HG02571 (cell line): ENCODE measurements around the gene GRAMD1B.

Source experiments
- ATAC-seq: cut with Tn5 transposase; IDR thresholded peaks from one replicate; pipeline ENCODE4 v1.9.1; 2021; ENCODE audit warnings: mild to moderate bottlenecking, moderate library complexity; ENCODE audit not compliant: unreplicated experiment

Gene GRAMD1B

DNA sequence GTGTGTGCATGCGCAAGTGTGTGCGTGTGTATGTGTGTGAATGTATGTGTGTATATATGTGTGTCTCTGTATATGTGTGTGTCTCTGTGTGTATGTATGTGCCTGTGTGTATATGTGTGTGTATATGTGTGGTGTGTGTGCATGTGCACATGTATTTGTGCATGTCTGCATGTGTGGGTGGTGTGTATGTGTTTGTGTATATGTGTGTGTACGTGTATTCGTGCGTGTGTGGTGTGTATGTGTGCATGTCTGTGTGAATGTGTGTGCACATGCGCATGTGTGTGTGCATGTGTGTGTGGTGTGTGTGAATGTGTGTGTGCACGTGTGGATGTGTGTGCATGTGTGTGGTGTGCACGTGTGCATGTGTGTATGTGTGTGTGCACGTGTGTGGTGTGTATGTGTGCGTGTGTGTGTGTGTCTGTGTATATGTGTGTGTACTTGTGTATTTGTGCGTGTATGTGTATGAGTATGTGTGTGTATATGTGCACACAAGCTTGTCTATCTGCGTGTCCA is 153.0 kb downstream of the GRAMD1B start:
- no peak for ATAC-seq

DNA sequence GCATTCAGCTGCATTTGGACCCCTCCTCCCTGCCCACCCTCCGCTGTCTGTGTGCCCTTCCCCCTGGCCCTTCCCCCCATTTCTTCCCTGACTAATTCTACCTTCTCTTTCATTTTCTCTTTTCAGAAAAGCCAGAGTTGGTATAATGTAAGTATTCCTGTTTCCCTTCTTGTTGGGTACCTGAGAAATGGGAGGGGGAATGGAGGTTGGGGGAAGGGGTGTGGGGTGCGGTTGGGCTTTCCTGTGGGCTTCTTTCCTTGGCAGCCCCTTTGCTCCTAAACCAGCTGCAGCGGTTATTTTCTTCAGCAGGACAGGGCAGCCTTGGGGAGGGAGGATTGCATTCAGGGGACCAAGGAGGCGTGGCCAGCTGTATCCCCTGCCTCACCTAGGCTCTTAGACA is 154.1 kb downstream of the GRAMD1B start:
- no peak for ATAC-seq

DNA sequence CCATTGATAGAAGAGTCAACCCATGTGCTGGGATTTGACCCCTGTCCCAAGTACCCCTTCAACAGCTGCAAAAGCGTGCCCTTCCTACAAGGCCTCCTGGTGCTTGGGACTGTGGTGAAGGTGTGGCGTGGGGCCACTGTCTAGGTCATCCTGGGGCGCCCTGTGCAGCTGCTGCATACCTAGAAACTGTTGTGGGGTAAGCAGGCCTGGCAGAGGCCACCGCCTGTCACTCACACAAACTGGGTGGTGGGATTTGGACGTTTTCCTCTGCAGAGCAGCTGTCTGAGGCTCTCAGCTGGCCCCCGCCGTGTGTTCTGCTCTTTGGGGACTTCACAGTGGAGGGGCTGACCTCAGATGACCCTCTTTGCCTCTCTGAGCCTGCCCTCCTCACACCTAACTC is 154.7 kb downstream of the GRAMD1B start:
- no peak for ATAC-seq

DNA sequence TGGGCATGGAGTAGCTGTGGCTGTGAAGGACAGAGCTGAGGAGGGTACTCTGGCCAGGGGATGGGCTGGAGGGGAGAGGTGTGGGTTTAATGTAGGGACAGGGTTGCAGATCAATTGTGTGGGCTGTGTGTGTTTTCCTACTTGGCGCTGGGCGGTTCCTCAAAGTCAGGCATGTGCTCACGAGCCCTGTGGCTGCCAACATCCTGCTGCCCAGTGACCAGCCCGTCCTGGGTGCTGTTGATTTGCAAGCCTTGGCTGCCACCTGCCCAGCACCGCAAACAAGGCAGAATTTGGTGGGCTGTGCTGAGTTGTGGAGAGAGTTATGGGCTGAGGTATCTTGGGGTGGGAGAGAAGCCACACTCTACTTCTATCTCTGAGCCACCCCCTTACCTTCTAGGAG is 155.1 kb downstream of the GRAMD1B start:
- no peak for ATAC-seq

DNA sequence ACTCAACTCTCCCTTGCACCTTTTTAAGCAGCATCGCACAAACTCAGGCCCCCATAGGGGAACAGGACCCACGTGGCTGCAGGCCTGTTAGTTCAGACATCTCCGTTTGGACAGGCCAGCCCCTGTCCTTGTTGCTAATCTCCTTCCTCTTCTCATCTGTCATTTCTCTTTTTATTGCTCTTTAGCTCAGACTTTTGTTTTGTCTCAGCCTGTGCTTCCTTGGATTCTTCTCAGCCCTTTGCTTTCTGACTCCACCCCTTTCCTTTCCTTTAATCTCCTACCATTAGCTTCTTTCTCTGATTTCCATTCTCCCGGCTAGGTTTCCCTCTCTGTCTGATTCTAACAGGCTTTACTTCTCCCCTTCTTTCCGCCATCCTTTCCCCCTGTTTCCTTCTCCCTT is 155.6 kb downstream of the GRAMD1B start:
- ATAC-seq: no peak

DNA sequence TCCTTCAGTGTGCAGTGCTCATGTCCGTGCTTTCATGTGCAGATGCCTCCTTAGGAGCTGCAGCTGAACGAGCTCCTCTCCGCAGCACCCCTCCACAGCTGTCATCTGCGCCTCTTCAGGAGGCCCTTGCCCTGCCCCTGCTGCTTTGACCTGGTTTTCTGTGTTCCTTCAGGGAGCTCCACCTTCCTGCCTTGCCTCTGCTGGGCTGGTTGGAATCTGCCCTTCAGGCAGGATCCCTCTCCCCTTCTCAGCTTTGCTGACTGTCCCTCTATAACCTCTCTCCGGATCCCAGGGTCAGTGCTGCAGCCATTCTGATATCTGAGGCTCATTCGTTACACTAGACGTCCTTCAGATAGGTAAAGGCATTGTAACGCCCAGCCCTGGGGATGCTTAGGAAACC is 156.5 kb downstream of the GRAMD1B start:
- no peak for ATAC-seq

DNA sequence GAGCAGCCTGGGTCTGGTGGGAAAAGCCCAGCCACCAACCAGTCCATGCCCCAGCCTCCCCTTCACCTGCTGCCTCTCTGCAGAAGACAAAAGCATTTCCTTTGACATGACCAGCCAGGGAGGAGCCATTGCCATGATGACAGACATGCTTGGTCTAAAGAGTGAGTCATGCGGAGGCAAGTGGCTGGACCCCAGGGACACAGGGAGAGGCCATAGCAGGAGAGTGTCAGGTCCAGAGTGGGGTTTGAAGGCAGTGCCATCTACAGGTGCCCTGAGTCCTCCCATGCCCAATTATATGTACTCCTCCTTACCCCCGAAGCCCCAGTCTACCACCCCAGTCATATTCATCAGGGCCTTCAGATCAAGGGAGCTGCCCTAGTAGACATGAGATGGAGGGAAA is 157.0 kb downstream of the GRAMD1B start:
- no peak for ATAC-seq

DNA sequence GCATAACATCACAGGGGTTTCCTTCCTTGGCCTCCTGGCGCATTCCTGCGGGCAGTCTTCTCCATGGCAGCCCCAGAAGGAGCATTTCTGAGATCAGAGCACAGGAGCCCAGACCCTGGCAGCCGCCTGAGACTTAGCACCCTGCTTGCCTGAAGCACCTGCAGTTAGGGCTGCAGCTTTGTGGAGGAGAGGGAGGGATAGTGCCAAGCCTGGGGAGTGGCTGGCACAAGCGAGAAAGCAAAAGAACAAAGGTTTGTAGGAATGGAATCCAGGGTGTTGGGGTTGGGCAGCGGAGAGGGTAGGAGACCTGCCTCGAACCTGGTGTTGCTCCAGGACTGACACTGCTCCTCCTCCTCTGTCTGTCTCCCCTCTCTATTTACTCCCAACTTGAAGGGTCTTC is 157.5 kb downstream of the GRAMD1B start:
- no peak for ATAC-seq

DNA sequence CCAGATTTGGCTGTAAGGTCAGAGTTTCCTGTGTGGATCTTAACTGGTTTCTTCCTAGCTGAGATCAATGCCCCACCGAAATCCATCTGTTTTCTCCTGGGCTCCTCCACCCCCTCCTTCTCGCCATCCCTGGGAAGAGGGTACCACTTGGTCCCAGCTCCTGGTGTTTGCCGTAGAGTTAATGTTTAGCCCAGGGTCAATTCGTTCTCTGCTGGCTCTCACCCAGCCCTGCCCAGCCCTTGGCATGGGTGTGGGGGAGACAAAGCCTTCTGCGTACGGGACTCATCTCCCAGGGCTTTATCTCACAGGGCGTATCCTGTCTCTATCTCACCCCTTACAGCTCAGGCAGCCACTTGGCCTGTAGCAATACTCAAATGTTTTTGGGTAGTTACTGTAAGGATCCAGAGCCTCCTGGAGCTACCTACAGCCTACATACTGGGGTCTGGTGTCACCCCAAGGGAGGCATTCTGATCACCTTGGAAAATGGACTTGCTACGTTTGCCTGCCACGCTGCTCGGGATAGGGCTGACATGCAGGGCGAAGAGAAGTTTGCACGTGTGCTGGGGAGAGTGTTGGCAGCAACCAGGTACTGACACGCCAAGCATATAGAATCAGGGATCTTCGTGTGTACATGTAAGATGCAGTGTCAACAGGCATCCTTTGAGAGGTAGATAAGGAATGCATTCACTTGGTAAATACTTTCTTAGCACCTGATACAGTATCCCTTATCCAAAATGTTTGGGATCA is 158.2 kb downstream of the GRAMD1B start:
- ATAC-seq: no peak

DNA sequence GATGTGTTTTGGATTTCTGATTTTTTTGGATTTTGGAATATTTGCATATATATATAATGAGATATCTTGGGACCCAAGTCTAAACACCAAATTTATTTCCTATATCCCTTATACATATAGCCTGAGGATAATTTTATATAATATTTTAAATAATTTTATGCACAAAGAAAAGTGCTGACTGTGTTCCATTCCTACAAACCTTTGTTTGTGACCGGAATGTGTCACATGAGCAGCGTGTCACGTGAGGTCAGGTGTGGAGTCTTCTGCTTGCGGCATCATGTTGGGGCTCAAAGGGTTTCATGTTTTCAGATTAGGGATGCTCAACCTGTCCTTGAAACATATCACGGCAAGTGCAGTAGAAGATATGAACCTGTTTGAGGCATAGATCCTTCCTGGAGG is 158.8 kb downstream of the GRAMD1B start:
- no peak for ATAC-seq

DNA sequence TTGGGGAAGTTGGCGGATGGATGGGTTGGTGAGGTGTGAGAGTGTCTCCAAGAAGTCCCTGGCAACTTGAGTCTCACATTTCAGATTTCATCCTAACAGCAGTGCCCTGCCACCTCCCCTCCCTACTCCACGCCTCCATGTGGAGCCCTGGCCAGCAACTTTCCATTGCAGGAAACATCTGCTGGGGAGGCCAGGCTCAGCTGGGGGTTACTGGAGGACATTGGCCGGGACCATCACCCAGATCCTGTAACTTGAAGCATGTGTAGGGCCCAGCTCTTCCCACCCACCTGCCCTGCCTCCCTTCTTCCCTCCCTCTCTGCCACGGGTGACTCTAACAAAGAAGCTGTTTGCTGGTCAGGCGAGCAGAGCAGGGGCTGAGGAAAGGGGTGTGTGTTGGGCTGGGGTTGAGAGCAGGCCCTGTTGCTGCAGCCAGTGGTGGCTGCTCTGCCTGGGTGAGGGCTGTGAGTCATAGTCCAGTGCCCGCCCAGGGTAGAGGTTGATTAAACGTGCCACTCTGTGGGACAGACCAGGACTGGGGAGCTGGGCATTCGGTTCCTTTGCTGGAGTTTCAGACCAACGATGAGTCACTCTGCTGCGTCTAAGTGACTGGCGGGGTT is 160.3 kb downstream of the GRAMD1B start:
- no peak for ATAC-seq

DNA sequence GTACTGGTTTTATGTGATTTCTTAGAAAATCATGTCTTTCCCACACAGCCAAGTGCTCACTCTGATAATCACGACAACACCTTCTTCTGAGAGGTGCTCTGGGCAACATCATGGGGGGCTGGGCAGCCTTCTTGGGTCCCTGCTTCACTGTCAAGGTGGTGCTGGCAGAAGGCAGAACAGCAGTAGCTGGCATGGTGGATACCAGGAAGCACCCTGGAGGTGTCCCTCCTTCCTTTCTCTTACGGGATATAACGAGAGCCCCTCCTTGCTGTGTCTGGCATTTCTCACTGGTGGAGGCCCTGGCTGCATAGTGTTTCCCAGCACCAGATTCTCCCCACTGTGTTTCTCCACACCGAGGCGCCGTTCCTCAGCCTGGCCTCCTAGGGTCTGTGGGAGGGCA is 163.5 kb downstream of the GRAMD1B start:
- ATAC-seq: no peak

DNA sequence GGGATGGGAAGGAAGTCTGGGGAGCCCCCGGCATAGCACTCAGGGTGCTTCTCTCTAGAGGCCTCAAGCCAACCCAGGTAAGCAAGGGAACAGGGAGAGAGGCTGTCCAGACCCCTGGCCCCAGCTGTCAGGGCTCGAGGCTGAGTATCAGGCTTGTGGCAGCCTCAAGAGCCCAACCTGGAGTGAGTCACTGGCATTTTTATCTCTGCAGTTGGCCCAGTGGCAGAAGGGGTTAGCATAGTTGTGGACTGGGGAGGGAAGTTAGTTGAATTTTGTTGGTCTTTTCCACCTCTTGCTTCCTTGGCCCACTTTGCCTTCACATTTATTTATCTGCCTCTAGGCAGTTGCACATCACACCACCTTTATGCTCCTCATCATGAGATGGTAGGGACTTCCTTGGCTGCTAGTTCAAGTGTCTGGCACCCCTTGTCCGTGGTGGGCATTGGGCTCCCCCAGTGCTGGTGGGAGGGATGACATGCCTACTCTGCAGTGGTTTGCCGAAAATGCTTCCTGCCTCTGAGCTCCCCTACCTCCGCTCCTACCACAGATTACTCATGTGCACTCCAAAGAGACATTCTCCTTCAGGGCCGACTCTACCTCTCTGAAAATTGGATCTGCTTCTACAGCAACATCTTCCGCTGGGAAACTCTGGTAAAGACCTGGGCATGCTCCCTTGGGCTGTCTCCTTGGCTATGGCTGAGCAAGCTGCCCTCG is 164.3 kb downstream of the GRAMD1B start:
- no peak for ATAC-seq

DNA sequence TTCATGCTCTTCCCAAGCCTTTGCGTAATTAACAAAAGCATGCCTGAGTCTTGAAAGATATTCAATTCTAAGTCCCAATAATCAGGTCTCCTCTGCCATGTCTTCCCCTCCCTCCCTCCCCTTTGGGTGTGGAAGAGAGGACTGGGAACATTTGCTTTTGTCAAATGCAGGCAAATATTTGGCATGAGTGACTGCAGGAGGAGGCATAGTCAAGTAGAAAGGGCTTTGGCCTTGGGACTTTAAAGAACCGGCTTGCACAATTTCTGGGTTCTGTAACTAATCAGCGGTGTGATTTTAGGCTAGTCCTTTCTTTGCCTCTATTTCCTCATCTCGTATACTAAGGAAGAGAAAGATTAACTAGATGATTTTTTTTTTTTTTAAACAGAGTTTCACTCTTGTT is 164.9 kb downstream of the GRAMD1B start:
- ATAC-seq: no peak

DNA sequence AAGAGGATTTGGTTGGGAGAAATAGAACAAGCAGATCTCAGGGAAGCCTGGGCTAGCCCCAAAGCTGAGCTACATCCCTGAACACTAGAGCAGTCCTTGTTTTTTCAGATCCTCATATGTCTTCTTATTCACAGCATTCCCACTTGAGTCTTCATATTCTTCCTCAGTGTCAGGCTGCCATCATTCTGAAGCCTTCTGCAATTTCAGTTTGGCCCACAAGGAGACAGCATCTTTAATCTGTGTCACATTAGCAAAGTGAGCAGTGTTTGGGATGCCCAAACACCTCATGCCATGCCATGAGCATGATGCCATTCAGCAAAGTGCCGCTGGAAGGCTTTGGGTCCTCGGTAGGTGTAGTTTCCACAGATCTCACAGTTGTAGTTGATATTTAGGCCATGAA is 167.8 kb downstream of the GRAMD1B start:
- no peak for ATAC-seq

DNA sequence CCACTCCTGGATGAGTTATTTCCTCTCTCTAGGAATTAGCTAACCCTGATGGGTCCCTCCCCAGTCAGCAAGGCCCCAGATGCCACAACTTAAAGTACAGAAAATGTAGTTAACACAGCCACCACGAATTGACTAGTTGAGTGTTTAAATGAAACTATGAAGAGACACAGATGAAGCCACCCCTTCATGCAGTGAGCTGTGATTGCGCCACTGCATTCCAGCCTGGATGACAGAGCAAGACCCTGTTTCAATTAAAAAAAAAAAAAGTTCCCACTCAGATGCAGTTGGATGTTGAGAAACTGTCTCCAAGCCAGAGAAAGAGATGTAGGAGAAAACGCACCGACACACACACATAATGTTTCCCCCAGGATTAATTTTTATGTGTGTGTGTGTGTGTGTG is 171.1 kb downstream of the GRAMD1B start:
- no peak for ATAC-seq

DNA sequence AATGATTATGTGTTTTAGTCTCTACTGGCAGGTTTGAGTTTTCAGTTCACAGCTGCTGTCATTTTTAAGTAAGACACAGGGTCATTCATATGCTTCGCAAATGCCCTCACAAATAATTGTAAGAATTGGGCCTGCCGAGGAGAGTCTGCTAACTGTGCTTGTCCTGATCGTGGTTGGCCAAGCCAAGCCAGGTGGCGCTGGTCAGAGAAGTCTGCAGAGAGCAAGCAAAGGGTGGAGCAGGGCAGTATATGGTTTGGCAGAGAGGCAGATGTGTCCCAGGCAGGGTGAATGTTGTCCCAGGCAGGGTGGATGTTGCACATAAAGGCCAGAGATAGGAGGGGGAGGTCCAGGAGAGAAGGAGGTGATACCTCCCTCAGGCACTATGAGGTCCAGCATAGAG is 171.7 kb downstream of the GRAMD1B start:
- no peak for ATAC-seq

DNA sequence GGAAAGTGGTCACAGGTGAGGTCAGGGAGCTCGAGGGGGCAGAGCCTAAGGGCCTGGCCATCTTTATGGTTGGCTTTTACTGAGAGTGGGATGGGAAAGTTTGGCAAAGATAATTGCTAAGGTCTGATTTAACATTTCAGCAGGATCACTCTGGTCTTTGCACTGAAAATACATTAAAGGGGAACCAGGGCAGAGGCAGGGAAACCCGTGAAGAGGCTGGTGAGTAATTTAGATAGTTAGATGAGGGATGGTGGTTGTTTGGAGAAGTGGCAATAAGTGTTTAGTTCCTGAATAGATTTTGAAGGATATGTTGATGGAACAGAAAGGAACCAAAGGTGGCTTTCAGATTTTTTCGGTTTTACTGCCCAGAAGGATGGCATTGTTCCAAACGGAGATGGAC is 173.6 kb downstream of the GRAMD1B start:
- no peak for ATAC-seq

DNA sequence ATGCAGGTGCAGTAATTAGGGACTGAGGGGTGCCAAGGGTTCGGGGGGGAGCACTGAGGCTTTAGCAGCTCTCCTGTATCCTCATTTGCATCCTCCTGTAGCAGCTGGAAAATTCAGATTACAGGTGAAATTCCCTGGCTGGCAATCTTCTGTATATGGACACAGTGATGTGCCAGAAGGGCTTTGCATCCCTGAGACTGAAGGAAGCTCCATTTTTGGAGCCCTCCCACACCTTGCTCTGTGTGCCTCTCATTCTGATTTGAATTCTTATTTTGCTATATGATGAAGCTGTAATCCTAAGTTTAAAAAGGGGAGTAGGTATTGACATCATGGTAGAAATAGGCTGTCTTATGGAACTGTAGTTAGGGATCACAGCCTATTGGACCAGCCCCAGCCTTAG is 177.7 kb downstream of the GRAMD1B start:
- no peak for ATAC-seq

DNA sequence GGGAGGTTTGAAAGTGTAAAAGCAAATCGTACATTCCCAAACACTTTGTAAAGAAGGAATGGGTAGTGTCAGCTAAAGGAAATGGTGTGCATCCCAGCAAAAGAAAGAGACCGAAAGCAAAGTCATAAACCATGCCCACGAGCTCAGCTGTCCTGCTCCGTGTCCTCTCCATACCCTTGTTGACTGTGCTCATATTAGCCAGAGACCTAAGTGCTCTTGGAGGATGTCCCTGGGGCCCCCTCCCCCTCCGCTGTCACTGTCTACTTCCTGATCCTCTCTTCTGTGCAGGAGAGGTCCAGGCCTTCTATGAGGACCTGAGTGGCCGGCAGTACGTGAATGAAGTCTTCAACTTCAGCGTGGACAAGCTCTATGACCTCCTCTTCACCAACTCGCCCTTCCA is 178.3 kb downstream of the GRAMD1B start:
- ATAC-seq: no peak

DNA sequence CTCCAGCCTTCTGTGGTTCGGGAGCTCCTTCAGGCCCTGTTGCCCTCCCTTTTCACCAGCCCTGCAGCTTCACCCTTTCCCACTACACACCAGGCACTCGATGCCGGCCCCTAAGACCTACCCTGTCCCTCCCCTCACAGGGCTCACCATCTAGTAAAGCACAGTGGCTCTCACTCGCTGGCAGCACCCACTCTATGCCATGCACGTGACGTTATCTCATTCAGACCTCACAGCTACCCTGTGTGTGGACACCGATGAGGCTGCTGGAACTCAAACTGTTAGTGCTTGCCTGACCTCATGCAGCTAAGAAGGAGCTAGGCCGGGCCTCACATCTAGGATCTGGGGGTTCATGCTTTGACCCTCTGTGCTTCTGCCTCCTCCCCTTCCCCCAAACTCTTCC is 178.9 kb downstream of the GRAMD1B start:
- no peak for ATAC-seq

DNA sequence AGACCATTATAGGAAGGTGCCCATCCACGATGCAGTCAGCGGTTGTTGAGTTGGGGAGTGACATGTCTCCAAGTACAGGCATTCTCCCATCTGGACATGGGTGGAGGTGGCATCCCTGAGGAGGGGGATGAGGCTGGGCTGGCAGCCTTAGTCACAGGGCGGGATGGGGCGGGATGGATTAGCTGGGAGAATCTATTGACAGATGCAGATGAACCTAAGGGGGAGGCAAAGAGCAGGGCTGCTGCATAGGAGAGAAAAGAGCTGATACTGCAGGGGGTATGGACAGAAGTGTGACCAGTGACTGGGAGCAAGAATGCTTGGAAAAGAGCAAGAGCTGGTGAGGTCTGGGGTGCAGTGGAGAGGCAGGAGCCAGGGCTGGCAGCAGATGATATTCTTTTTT is 181.6 kb downstream of the GRAMD1B start:
- no peak for ATAC-seq
